ENCODE data around the gene SLC17A9.

DNA sequence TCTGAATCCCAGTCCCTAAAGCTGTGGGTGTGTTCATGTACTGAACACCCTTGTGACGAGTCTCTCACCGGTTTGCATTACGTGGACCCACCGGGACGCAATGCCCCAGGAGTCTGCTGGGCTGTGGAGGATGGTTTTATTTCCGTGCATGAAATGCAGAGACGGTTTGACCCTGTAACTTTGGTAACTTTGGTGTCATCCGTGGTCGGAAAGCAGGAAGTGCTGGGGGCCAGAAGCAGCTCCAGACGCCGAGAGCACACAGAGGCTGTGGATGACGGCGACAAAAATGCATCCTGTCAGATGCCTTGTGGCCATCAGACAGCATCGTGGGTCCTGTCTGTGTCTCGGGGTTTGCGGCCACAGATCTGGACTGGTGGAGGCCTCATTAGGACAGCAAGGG is 47.1 kb downstream of the SLC17A9 start:
- TF ChIP-seq, protein P1, sequence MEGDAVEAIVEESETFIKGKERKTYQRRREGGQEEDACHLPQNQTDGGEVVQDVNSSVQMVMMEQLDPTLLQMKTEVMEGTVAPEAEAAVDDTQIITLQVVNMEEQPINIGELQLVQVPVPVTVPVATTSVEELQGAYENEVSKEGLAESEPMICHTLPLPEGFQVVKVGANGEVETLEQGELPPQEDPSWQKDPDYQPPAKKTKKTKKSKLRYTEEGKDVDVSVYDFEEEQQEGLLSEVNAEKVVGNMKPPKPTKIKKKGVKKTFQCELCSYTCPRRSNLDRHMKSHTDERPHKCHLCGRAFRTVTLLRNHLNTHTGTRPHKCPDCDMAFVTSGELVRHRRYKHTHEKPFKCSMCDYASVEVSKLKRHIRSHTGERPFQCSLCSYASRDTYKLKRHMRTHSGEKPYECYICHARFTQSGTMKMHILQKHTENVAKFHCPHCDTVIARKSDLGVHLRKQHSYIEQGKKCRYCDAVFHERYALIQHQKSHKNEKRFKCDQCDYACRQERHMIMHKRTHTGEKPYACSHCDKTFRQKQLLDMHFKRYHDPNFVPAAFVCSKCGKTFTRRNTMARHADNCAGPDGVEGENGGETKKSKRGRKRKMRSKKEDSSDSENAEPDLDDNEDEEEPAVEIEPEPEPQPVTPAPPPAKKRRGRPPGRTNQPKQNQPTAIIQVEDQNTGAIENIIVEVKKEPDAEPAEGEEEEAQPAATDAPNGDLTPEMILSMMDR (conservative IDR thresholded peaks at IDR 0.05) = no peak
- TF ChIP-seq EZH2 (IDR thresholded peaks at IDR 0.05; ENCODE audit: low read depth) = no peak

Data from PC-9 (cell line).